ENCODE measurements around the gene SLC13A4.

The SLC13A4 gene

GRCh38 chr7:135690566-135690965 is 37.4 kb downstream of the SLC13A4 start:
- in situ Hi-C loops (cut with HindIII; ENCODE audit: low sequenced_read_pairs) = no loop called here
- peak; percentile 75 for DNase-seq (ENCODE audit: low read depth, low spot score)
- no peak for TF ChIP-seq CTCF (IDR thresholded peaks at IDR 0.05; ENCODE audit: low read depth, low read length)
- no peak overlapping the region for H3K4me3 ChIP-seq (ENCODE audit: low read depth, low read length)

- H3K4me3 ChIP-seq (ENCODE audit: low read depth, low read length) = no peak overlapping the region
- TF ChIP-seq CTCF (IDR thresholded peaks at IDR 0.05; ENCODE audit: low read depth, low read length) = no peak
- in situ Hi-C loops (cut with HindIII; ENCODE audit: low sequenced_read_pairs) = no loop called here
- DNase-seq (ENCODE audit: low read depth, low spot score) = no peak
Observed at GRCh38 chr7:135687466-135687865, 40.5 kb downstream of the SLC13A4 start.

- no peak overlapping the region for H3K4me3 ChIP-seq (ENCODE audit: low read depth, low read length)
- no peak for TF ChIP-seq CTCF (IDR thresholded peaks at IDR 0.05; ENCODE audit: low read depth, low read length)
- DNase-seq (ENCODE audit: low read depth, low spot score) = peak; percentile 27
- in situ Hi-C loops (cut with HindIII; ENCODE audit: low sequenced_read_pairs) = no loop called here
Observed at GRCh38 chr7:135685306-135686084, 42.5 kb downstream of the SLC13A4 start.

- H3K4me3 ChIP-seq (ENCODE audit: low read depth, low read length) = no peak overlapping the region
- no peak for TF ChIP-seq CTCF (IDR thresholded peaks at IDR 0.05; ENCODE audit: low read depth, low read length)
- in situ Hi-C loops (cut with HindIII; ENCODE audit: low sequenced_read_pairs) = no loop called here
- no peak for DNase-seq (ENCODE audit: low read depth, low spot score)
Observed at GRCh38 chr7:135684699-135685098, 43.3 kb downstream of the SLC13A4 start.

- in situ Hi-C loops (cut with HindIII; ENCODE audit: low sequenced_read_pairs) = no loop called here
Observed at GRCh38 chr7:135684136-135684535, 43.9 kb downstream of the SLC13A4 start.

GRCh38 chr7:135683609-135684008 is 44.4 kb downstream of the SLC13A4 start:
- no peak for DNase-seq (ENCODE audit: low read depth, low spot score)
- H3K4me3 ChIP-seq (ENCODE audit: low read depth, low read length) = no peak overlapping the region
- in situ Hi-C loops (cut with HindIII; ENCODE audit: low sequenced_read_pairs) = no loop called here
- TF ChIP-seq CTCF (IDR thresholded peaks at IDR 0.05; ENCODE audit: low read depth, low read length) = no peak

More at GRCh38 chr7:135684136-135684535, 43.9 kb downstream of the SLC13A4 start:
- no peak overlapping the region for H3K4me3 ChIP-seq (ENCODE audit: low read depth, low read length)
- no peak for TF ChIP-seq CTCF (IDR thresholded peaks at IDR 0.05; ENCODE audit: low read depth, low read length)
- peak; percentile 35 for DNase-seq (ENCODE audit: low read depth, low spot score)
